ENCODE measurements around the gene NIM1K. TPM values are rescaled to one million over a fixed set of nuclear protein-coding genes. Genes with fewer than 3 reads are reported as not detected.
A peak's percentile ranks its signal among the peaks of the same experiment; 100 is the strongest.

The NIM1K gene
- total and polyA plus RNA-seq, 2 of the 13 experiments (the other 11 are each of a cell fraction or from before 2014, with no cell fraction given): 0.04 TPM; not detected in 1

DNA sequence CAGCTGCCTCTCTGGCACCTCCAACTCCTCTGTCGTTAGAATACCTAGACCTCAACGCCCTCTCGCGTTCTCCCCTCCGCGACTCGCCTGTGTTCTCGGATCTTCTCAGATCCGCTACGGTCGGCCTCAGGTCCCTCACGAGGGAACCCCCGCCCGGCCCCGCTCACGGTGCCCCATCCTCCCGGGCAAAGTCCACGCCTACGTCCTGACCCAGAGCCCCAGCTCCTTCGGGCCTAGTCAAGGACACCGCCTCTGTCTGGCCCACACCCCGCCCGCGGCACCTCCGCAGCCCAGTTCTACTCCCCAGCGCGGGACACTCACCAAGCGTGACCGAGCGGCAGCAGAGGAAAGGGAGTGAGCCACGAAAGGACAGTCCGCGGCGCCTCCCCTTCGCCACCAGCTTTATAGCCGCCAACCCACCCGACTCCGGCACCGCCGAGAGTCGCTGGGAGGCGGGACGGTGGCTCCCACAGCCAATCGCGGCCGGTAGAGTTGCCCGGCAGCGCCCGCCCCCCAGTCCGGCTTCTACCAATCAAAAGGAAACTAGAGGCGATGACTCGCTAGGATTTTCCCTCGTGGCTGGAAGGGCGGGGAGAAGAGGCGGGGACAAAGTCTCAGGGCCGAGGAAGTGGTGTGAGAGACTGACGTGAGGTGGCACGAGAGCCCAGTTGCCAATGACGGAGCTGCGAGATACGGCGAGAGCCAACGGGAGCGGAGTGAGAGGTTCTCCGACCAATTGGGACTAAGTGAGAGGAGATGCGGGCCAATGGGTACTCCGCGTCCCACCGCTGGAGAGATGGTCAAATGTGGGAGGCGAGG lies 121.2 kb downstream of the NIM1K start, which contains the start of gene HMGCS1 (continued):
- TF ChIP-seq, protein P1, sequence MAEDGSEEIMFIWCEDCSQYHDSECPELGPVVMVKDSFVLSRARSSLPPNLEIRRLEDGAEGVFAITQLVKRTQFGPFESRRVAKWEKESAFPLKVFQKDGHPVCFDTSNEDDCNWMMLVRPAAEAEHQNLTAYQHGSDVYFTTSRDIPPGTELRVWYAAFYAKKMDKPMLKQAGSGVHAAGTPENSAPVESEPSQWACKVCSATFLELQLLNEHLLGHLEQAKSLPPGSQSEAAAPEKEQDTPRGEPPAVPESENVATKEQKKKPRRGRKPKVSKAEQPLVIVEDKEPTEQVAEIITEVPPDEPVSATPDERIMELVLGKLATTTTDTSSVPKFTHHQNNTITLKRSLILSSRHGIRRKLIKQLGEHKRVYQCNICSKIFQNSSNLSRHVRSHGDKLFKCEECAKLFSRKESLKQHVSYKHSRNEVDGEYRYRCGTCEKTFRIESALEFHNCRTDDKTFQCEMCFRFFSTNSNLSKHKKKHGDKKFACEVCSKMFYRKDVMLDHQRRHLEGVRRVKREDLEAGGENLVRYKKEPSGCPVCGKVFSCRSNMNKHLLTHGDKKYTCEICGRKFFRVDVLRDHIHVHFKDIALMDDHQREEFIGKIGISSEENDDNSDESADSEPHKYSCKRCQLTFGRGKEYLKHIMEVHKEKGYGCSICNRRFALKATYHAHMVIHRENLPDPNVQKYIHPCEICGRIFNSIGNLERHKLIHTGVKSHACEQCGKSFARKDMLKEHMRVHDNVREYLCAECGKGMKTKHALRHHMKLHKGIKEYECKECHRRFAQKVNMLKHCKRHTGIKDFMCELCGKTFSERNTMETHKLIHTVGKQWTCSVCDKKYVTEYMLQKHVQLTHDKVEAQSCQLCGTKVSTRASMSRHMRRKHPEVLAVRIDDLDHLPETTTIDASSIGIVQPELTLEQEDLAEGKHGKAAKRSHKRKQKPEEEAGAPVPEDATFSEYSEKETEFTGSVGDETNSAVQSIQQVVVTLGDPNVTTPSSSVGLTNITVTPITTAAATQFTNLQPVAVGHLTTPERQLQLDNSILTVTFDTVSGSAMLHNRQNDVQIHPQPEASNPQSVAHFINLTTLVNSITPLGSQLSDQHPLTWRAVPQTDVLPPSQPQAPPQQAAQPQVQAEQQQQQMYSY (CRISPR knock-in tag; IDR thresholded peaks at IDR 0.05): no peak
- TF ChIP-seq TP53 (CRISPR knock-in tag; conservative IDR thresholded peaks at IDR 0.05): peak; percentile 54; the same call in 1 of the 2 replicates
- no peak for TF ChIP-seq SNRNP70 (IDR thresholded peaks at IDR 0.05; ENCODE audit: low read depth, low read length)
- TF ChIP-seq CHD2 (IDR thresholded peaks at IDR 0.05; ENCODE audit: low read depth, low read length): peak; percentile 81
- TF ChIP-seq KAT7 (CRISPR knock-in tag; IDR thresholded peaks at IDR 0.05; ENCODE audit: borderline replicate concordance): peak; percentile 84; the same call in 1 of the 2 replicates
- TF ChIP-seq MLXIP (CRISPR knock-in tag; IDR thresholded peaks at IDR 0.05; ENCODE audit: borderline replicate concordance): no peak
- no peak for TF ChIP-seq KDM1A (CRISPR knock-in tag; IDR thresholded peaks at IDR 0.05)
- TF ChIP-seq SIX1 (CRISPR knock-in tag; IDR thresholded peaks at IDR 0.05; ENCODE audit: borderline replicate concordance): no peak
- TF ChIP-seq TAF1 (CRISPR knock-in tag; IDR thresholded peaks at IDR 0.05): peak; percentile 98
- TF ChIP-seq ZBTB21 (CRISPR knock-in tag; IDR thresholded peaks at IDR 0.05): 0 out of 2 replicates have a peak, but pooled peaks have one; percentile 14
- peak; percentile 81; the same call in 1 of the 2 replicates for TF ChIP-seq ZNF335 (CRISPR knock-in tag; IDR thresholded peaks at IDR 0.05)
- TF ChIP-seq DZIP1 (CRISPR knock-in tag; IDR thresholded peaks at IDR 0.05): no peak
- TF ChIP-seq ZNF572 (CRISPR knock-in tag; IDR thresholded peaks at IDR 0.05): peak; percentile 97; the same call in 1 of the 2 replicates
- no peak for TF ChIP-seq ZNF781 (CRISPR knock-in tag; IDR thresholded peaks at IDR 0.05; ENCODE audit: borderline replicate concordance, not compliant biosample characterization)
- TF ChIP-seq NFE2L2 (IDR thresholded peaks at IDR 0.05; ENCODE audit: low read length): no peak
- no peak for TF ChIP-seq GTF3A (CRISPR knock-in tag; conservative IDR thresholded peaks at IDR 0.05)
- TF ChIP-seq RAD21 (CRISPR knock-in tag; IDR thresholded peaks at IDR 0.05): 0 out of 2 replicates have a peak, but pooled peaks have one; percentile 25
- no peak for TF ChIP-seq SKIL (CRISPR knock-in tag; IDR thresholded peaks at IDR 0.05; ENCODE audit: borderline replicate concordance)
